ENCODE results near the gene NRCAM.

NRCAM gene

DNA sequence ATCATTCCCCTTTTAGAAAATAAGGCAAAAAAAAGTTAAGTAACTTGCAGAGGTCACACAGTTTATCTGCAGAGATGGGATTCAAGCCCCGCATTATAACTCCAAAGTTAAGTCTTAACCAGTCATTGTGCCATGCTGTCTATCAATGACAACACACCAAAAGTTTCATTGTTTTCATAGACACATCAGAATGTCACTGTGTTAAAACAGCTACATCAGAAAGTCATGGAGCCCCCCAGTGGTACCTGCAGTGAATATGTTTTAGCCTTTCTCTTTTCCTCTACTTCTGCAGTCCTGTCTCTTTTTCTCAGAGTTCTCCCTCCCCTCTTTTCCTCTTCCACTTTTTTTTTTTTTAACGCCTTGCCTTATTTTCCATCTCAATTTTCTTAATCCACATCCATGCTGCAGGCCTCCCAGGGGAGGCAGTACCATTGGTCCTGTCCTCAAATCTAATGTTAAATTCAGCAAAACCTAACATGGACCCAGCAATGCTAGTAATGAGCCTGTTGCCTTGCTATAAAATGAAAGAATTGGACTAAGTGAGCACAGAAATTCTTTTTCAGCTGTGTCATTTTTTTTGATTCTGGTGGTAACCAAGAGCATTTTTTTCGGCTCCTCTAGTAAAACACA, 3.8 kb upstream of the NRCAM start:
- DNase-seq (ENCODE audit: low spot score) = no peak

DNA sequence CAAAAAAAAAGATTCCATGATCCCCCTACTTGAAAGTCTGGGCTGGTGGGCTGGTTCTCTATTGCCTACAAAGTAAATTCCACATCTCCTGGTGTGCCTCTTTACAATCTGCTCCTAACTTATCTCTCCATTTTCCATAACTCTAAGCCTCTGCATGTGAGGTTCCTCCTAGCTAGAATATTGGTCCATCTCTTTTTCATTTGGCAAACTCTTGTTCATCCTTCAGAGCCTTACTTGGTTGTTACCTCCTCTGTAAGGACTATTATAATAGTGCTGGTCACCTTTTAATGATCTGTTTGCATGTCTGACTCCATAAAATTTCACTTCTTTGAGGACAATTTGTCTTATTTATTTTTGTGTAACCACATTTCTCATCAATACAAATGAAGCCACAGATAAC, 1.6 kb upstream of the NRCAM start:
- DNase-seq (ENCODE audit: low spot score) = no peak

DNA sequence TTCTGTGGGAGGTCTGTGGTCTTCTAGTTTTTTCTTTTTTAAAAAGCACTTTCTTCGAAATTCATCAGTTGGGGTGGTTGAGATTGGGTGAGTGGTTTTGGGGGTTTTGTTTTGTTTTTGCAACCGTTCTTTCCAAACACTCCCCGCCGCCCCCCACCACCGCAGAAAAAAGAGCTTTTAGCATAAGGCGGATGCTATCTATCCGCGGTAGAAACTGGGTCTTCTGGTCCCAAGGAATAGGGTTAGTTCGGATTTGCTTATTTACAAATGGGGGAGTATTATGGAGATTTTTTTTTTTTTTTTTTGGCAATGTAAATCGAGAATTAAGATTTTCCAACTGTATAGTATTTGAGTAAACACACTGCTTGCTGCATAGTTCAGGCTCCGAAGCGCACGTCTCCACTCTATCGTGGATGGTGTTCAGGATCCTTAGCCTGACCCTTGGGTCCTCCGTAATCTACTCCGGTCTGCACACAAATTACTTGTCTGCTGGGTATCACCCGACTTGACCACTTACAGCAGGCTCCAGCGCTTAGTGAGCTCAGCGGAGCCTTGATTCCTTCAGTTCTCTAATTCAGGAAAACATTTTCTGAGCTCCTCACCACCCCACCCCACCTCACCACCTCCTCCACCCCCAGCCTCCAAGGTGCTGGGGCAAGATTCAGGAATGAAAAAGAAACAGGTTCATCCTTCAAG, 757 bp upstream of the NRCAM start:
- DNase-seq (ENCODE audit: low spot score) = no peak

DNA sequence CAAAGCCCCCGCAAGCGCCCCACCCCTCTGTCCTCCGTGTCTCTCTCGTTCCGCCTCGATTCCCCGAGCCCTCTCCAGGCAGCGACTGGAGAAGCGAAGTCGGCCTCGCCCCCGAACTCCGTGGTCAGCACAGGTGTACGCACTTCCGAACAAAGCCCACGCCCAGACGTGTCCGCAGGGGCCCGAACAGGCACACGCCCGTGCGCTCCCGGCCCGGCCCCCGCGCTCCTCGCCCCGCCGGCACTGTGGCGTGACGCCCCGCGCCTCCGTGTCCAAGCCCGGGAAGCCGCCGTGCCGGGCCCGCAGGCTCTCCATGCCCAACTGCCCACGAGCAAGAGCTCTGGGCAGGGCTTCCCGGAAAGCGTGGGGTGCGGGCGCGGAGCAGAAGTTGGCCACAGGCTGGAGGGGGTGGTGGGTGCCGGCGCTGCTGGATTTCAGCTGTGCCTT, 662 bp downstream of the NRCAM start:
- no peak for DNase-seq (ENCODE audit: low spot score)

DNA sequence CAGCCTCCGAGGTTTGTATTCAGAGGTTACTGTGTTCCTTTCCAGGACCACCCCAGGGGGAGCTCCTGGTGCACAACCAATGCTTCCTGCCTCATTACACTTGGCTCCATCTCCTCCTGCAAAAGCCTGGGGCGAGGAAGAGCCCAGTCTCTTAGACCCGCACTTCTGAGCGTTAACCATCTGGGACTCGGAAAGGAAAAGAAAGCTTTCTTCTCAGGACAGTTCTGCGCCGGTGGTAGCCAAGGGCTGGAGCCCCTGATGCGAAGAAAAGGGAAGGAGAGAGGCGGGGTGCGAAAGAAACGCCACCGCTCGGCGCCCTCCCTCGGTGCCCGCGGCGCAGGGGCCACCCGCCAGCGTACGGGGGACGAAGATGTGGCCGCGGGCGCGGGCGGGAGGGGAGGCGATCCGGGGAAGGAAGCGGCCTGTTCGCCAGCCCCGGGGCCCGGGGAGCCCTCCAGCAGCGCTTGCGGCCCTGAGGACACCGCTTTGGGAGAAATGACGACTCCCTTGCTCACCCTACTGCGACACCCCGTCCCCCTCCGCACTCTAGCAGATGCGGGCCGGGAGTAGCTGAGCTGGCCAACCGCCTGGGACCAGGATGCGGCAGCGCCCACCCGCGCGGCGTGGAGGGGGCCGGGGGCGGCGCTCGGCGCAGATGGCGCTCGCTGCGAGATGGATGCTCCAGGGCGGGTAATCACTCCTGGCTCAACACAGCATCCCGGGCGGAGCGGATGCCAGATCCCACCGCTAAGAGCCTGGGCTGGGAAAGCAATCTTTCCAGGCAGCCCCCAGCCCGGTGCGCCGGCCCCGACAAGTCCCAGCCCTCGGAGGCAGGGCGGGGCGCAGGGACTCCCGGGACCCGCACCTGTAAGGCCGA, 1.3 kb downstream of the NRCAM start:
- DNase-seq (ENCODE audit: low spot score) = no peak

DNA sequence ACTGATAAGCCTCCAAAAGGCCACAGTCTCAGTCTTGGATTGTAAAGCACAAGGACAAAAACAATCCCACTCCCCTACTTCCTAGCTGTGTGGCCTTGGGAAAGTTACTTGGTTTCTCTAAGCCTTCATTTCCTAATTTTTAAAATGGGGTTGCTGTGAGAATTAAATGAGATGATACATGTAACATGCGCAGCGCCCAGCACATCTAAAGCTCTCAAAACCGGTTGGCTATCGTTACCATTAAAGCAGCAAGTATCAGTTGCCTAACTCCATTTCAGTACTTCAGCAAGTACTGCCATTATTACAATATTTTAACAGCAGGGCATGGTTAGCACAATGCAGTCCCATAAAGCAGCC, 1.9 kb downstream of the NRCAM start:
- DNase-seq (ENCODE audit: low spot score) = no peak

DNA sequence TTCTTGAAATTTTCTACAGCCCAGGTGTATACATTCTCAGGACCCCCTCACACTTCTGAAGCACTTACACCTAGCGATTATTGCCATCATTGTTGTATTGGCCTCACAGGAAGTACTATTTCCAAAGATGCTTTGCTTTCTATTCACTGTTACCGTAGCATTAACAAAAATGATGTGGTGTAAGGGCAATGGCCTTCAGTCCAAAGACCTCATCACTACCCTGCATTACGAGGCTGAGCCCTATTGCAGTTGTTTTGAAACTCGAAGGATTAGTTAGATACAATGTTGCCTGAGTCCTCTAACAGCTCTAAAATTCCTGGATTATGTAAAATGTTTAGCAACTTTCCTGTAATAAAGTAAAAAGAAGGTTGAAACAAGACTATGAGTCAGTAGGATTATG, 2.9 kb downstream of the NRCAM start:
- DNase-seq (ENCODE audit: low spot score) = no peak

DNA sequence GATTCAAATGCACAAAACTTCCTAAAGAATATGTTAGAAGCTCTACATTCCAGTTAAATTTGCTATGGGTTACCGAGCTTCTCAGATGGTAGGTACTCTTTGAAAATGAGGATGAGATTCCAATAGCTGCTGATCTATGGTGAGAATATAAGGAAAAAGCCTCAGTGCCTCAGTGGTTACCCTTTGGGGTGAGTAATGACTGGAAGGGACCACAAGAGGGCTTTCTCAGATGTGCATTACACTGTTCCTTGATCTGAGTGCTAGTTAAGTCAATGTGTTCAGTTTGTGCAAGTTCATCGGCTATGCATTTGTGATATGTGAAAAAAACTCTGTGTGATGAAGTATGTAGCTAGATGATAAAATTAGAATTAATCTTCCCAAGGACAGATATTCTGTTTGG, 3.5 kb downstream of the NRCAM start:
- DNase-seq (ENCODE audit: low spot score) = no peak

DNA sequence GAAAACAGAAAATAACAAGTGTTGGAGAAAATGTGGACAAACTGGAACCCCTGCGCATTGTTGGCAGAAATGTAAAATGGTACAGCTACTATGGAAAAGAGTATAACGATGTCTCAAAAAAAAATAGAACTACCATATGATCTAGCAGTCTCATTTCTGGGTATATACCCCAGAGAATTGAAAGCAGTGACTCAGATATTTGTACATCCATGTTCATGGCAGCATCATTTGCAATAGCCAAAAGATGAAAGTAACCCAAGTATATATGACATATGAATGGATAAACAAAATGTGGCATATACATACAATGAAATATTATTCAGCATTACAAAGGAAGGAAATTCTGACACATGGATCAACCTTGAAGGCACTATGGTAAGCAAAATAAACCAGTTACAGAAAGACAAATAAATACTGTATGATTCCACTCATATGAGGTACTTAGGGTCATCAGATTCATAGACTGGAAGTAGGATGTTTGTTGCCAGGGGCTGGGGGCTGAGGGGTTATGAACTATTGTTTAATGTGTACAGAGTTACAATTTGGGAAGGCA, 4.9 kb downstream of the NRCAM start:
- DNase-seq (ENCODE audit: low spot score) = no peak

DNA sequence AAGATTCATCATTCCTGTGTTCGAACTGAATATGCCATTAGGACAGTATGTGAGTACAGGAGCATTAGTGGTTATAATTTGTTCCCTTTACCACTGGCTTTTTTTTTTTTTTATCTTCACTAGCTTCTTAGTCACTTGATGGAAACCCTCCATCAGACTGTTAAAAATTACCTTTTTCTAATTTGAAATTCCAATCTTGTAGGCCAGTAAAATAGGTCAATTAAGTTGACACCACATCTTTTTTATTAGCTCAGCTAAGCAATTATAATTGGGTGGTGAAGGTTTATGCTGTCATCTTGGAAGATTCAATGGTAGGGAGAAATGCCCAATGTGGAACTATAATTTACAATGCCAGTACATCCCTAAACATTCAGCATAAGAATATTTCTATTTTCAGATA, 6.1 kb downstream of the NRCAM start:
- DNase-seq (ENCODE audit: low spot score) = no peak

DNA sequence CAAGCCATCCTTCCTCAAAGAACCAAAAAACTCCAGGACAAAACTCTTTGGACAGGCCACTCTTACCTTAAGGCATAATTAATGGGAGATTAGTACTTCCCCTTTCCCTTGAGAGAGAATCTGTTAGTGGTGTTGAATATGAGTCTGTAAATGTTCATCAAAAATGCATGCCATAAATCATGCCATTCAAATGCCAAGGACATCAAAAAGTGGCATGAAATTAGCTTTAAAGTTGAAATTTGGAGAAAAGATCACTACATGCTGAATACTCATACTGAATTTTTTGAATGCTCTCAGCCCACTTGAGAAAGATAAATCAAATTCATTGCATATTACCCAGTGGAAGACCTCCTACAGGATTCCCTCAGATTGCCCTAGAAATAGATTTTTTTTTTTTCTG, 6.7 kb downstream of the NRCAM start:
- no peak for DNase-seq (ENCODE audit: low spot score)

DNA sequence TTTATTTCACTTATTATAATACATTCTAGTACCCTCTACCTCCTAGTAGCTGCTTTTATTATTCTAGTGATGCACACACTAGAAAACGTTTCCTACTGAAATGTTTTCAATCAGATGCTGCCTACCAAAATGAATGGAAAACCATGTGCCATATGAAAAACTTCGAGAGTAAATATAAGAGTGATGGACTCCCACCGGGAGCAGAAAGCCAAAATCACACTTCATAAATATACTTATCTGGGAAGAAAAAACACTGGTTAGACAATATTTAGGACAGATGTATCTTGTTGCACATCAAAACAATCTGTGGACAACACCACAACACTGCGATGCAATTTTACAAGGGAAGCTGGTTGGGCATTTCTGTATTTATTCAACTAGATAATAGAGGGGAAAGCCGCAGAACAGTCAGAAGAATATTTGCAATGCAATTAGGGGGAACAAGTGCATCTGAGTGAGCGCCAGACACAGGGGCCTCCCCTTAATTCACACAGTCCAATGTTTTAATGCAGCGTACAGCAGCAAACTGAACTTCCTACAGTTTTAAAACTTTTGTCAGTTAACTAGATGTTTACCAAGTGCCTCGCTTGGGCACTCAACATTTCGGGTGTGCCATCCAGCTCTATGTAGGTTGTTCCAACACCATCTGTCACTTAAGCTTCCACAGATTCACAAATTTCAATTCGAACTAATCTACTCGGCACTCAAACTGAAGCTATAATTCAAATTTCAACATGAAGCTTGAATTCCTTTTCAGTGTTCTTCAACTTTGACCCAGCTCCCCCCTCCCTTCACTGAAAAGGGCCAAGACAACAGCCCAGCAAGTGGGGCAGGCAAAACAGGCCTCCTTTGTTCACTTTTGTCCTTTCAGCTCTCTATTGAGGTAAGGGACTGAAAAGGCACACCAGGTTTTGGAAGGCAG, 7.4 kb downstream of the NRCAM start:
- no peak for DNase-seq (ENCODE audit: low spot score)

DNA sequence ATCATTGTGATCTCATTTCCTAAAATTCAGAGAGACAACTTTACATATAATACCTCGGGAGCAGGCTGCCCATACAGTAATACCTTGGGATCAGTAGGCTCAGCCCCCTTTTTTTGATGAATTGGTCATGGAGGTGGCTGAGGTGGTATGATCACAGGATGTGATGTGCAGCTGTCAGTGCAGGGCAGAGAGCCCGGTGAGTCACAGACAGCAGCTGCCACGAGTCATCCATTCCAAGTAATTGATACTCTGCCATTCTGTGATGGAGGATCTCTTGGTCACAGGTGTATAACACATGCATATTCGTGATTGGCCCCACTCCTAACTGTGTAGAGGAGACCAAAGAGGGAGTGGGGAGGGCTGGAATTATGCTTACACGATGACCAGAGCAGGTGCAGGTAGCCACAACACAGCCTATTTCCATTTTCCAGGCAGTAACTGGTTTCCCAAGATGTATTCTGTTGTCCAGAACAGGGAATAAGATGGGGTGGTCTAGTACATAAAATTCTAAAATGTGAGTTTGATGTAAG, 14.1 kb downstream of the NRCAM start:
- DNase-seq (ENCODE audit: low spot score) = no peak

DNA sequence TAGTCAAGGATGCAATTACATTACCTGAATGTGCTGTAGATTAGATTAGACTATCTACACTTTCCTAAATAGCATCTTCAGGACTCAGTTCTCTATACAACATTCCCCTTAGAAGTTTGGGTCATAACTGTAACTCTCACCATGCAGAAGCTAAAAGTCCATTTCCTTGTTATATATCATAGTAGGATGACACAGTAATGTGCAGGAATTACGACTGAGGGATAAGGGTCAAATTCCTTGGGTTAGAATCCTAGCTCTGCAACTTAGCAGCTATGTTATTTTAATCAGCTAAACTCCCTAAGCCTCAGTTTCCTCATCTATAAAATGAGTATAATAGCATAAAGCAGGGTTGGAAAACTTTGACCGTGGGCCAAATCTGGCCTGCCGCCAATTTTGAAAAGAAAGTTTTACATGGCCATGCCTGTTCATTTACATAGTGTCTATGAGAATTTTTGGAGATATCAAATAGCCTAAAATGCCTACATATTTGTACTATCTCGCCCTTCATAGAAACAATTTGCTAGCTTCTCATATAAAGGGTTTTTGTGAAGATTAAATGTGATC, 14.8 kb downstream of the NRCAM start:
- DNase-seq (ENCODE audit: low spot score) = no peak

DNA sequence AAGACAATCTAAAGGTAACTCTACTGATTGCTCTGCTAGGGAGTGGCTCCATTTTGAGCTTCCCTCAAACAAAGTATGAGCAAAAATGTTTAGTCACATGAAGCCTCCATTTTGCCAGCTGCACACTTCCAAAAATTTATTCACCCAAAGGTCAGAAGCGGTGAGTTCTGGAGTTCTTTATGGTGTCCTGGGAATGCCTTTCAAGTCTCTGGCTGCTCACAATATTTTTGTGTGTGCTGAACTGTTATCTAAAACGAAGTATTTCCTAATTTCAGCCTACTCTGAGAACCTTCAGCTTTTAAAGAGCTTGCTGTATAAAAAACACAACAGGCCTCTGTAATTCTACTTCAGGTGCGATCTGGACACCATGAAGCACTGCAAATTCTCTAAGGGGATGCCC, 15.6 kb downstream of the NRCAM start:
- no peak for DNase-seq (ENCODE audit: low spot score)

DNA sequence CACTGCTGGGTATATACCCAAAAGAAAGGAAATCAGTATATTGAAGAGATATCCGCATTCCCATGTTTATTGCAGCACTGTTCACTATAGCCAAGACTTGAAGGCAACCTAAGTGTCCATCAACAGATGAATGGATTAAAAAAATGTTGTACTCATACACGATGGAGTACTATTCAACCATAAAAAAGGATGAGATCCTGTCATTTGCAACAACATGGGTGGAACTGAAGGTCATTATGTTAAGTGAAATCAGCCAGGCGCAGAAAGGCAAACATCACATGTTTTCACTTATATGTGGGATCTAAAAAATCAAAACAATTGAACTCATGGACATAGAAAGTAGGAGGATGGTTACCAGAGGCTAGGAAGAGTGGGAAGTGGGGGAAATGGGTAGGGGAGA, 19.3 kb downstream of the NRCAM start:
- DNase-seq (ENCODE audit: low spot score) = no peak

DNA sequence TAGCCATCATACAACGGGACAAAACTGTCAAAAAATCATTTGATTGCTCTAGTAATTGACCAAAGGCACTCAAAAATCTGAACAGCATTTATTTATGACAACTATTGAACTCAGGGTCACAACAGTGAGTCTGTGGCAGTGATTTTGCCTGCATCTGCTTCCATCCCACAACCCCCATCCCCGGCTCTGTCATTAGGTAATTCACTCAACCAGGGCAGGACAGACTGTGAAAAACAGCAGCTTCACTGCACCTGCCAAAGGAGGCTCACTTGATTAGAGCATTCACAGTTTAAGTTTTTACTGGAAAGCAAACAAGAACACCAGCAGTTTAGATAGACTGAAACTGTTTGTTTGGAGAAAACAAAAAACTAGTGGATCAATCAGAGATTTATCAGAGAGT, 22.2 kb downstream of the NRCAM start:
- DNase-seq (ENCODE audit: low spot score) = no peak

DNA sequence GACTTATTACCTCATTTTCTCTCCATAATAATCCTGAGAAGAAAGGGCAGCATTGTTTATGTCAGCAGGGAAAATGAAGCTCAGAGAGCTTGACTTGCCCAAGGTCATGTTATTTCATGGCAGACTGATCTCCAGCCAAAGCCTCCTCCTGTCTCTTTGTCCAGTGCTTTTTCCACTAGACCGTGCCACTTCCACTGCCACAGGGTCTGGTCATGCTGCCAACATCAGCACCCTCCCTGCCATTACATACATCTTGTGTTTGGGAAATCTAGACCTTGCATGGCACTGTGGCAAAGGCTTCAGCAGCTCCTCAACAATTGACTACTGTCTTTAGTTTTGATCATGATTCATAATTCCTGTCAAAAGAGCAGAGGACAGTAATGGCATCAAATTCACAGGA, 25.1 kb downstream of the NRCAM start:
- no peak for DNase-seq (ENCODE audit: low spot score)

DNA sequence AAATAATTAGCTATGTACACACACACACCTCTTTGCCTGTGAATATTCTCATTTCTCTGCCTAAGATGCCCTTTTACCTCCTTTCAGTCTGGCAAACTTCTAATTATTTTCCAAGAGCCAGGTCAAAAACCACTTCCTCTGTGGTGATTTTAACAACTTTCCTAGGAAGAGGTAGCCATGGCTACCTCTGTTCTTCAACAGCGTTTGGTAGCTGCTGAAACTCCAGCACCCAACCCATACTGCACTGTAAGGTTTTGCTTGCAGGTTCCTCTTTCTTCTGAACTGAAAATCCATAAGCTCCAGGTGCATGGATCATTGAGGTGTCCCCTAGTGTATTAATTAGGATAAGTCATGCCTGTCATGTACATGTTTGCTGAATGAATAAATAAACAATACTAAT, 25.6 kb downstream of the NRCAM start:
- DNase-seq (ENCODE audit: low spot score) = no peak

DNA sequence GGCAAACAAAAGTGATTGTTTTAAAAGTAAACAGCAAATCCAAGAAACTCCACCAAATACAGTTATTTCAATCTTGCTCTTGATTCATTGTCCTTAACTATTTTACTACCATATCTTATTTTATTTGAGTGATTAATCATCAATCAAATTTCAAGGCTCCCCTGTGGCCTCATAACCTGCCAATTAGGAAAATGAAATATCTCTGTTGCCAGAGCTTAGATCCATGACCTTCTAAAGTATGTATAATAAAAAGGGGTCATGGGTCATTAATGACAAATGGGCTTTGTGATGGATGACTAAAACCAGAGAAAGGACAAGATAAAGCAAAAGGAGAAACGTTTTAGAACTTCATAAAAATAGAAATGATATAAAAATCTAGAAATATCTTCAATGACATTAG, 28.5 kb downstream of the NRCAM start:
- DNase-seq (ENCODE audit: low spot score) = no peak

DNA sequence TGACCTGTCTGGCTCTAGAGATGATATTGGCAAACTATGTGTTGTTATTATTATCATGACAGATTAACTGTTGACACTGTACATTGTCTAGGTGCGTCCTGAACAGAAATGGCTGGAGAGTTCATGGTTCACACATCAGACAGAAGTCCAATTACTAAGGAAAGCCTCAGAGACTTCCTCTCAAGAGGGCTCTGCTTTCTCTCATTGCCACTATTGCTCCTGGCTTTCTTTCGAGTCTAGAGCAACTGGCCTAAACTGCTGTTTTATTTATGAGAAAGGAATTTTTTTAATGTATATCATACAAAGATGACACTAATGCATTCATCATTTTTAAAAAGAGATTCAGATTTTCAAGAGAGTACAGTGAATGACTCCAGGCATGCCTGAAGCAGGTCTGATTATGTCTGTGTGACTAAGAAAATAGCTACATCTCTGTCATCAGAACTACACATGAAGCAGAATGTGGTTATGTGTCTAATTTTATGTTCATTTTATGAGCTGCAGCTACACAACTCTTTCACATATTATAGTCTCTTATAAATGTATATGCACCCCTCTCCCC, 30.4 kb downstream of the NRCAM start:
- DNase-seq (ENCODE audit: low spot score) = no peak

All from CD4-positive, alpha-beta T cell treated with Interleukin-2 at 100 ng/mL for 4 hours (primary cell).